Heart right ventricle (tissue), 16 donors: ENCODE measurements around the gene MT1M. TPM values are rescaled to one million over a fixed set of nuclear protein-coding genes. Genes with fewer than 3 reads are reported as not detected.
A peak's percentile ranks its signal among the peaks of the same experiment; 100 is the strongest.

Experiments
- ATAC-seq, 8 donors: fragments of 200-7000 bp; cut with Tn5 transposase; one replicate each; pipeline ENCODE4 v1.9.1; 2020; ENCODE audit warnings: mild to moderate bottlenecking in 8 of 8, moderate library complexity in 8 of 8, moderate number of reproducible peaks in 1 of 8
- DNase-seq, 2 donors: peaks; one replicate each; pipeline ENCODE4 v3.0.0-alpha.2; 2020
- H3K27ac ChIP-seq, 10 donors: fragments of 200-600 bp; sonication (generic) in 2 of 10; one replicate each; pipeline versions ENCODE4 v1.5.0 to v1.8.0; 2020 to 2022; ENCODE audit warnings: mild to moderate bottlenecking in 3 of 10
- H3K27me3 ChIP-seq, 7 donors: fragments of 200-600 bp; one replicate each; pipeline ENCODE4 v1.8.0; 2021 to 2022; ENCODE audit warnings: mild to moderate bottlenecking in 2 of 7
- H3K36me3 ChIP-seq, 9 donors: fragments of 200-600 bp; sonication (generic) in 1 of 9; one replicate each; pipeline versions ENCODE4 v1.5.0 to v1.8.0; 2020 to 2022; ENCODE audit warnings: mild to moderate bottlenecking in 2 of 9
- H3K4me1 ChIP-seq, 9 donors: fragments of 200-600 bp; sonication (generic) in 1 of 9; one replicate each; pipeline versions ENCODE4 v1.5.0 to v1.8.0; 2020 to 2022; ENCODE audit warnings: mild to moderate bottlenecking in 4 of 9
- H3K4me3 ChIP-seq, 10 donors: fragments of 200-600 bp; sonication (generic) in 2 of 10; one replicate each; pipeline versions ENCODE4 v1.5.0 to v1.8.0; 2020 to 2022; ENCODE audit warnings: mild to moderate bottlenecking in 7 of 10, moderate library complexity in 2 of 10
- H3K9me3 ChIP-seq, 11 donors: fragments of 200-600 bp in 10 of 11; sonication (generic) in 2 of 11; one replicate each; pipeline versions ENCODE4 v1.5.0 to v1.8.0; 2013 to 2022; ENCODE audit warnings: mild to moderate bottlenecking in 2 of 11, control low read depth in 1 of 11, moderate library complexity in 1 of 11
- CTCF ChIP-seq, 9 donors: fragments of 200-600 bp; sonication (generic) in 2 of 9; IDR thresholded peaks; one replicate each; pipeline versions ENCODE4 v1.5.0 to v1.8.0; 2021 to 2022; ENCODE audit warnings: antibody characterized with exemption in 9 of 9, mild to moderate bottlenecking in 5 of 9, moderate library complexity in 1 of 9
- WGBS, 2 donors: extraction: QIAGEN DNeasy Blood & Tissue Kit; methylation state at CpG; one replicate each; pipeline ENCODE4 v1.1.7; 2013; ENCODE audit warnings: inconsistent platforms in 1 of 2; 5-methylcytosine and 5-hydroxymethylcytosine counted together
- intact Hi-C, 10 donors: fragments of 100-400 bp; cut with DNase I; formaldehyde crosslinking; loops; one replicate each; pipeline versions ENCODE4 v1.11.1 to v1.14.2; 2022
- polyA plus RNA-seq, 2 donors: library from polyadenylated mRNA; stranded (reverse); fragments of 200-250 nt; gene quantifications; one replicate each; pipeline ENCODE4 v1.2.3, GENCODE V29; 2013
- total RNA-seq, 10 donors: library from RNA; stranded (reverse); fragmentation: NEBNext Ultra II Directional in 3 of 10; extraction: Animal tissue kit (Norgen Biotek cat#: 25700) in 3 of 10; gene quantifications; one replicate each; pipeline versions ENCODE4 v1.2.1 to v1.2.4, GENCODE V29; 2021 to 2023
- donor health status: Arrhythmogenic right ventricular cardiomyopathy.
- donor health status: ischemic (EF 13 %, LVEDD 7.1; RV severe dilation, severe dysfunction).
- donor health status: healthy with polysubstance abuse.
- donor health status: DM: no; HTN: yes; CAD: no.
- donor health status: DM: no; HTN: no; CAD: no.
- donor health status: ischemic (EF 25% LVEDD 6.9; RV normal size, moderate dysfunction).
- donor health status: ischemic (EF 25% LVEDD 5.7; RV mildly dilated, moderate dysfunction).
- donor health status: healthy.
- donor health status: DM: yes; HTN: yes; CAD: no.
- donor health status: Ischemic cardiomyopathy.
- donor health status: ischemic (EF 35%, LVEDD 5.7; RV mildly dilated, moderate dysfunction).
- donor health status: nonischemic (EF 11% LVEDD 7.7; RV severe dilation, severe dysfunction).
- donor health status: DM: yes; HTN: yes; CAD: no.
- donor health status: PGD.
- donor health status: ischemic (EF 29% LVEDD 5.4; RV normal size, mild dysfunction).
- donor health status: nonischemic (EF 23%, LVEDD 6.1; RV moderate dilation, normal function).

The MT1M gene
- total and polyA plus RNA-seq, 12 donors: 0.75 to 25.4 (median 2.9) TPM

- no peak for TF ChIP-seq CTCF (IDR thresholded peaks at IDR 0.05)
- H3K4me3 ChIP-seq: peak overlapping the region in 5 of 10 donors; percentile 5 to 30 (median 14)
Observed at GRCh38 chr16:56635441-56635967, 3.0 kb downstream of the MT1M start.

GRCh38 chr16:56636616-56637413 is 4.4 kb downstream of the MT1M start:
- 49 to 64% methylated on average over 9 of the region's 9 CpGs for WGBS, 2 donors
- Histone ChIP-seq H3K9me3 (no peaks in the 10 kb centered on the region), H3K36me3 (no peaks in the 10 kb centered on the region), H3K27ac (no peak overlapping the region), H3K4me3 (no peak overlapping the region), H3K4me1 (peaks cover 0 to 32% (median 29%) of the 10 kb centered on the region in 9 donors), H3K27me3 (peaks cover 3 to 100% (median 31%) of the 10 kb centered on the region in 7 donors)
- intact Hi-C loops: no loop called here
- TF ChIP-seq CTCF (IDR thresholded peaks at IDR 0.05): no peak
- ATAC-seq (no peak), DNase-seq (no peak)

More at GRCh38 chr16:56635441-56635967, 3.0 kb downstream of the MT1M start:
- H3K4me1 ChIP-seq: peaks cover 0 to 36% (median 29%) of the 10 kb centered on the region in 9 donors
- H3K27ac ChIP-seq: no peak overlapping the region
- DNase-seq: no peak
- intact Hi-C loops: no loop called here
- peaks cover 3 to 98% (median 31%) of the 10 kb centered on the region in 7 donors for H3K27me3 ChIP-seq
- ATAC-seq: no peak
- WGBS, 2 donors: 10 to 22% methylated on average over 32 to 40 of the region's 40 CpGs
- no peaks in the 10 kb centered on the region for H3K9me3 ChIP-seq
- H3K36me3 ChIP-seq: no peaks in the 10 kb centered on the region

GRCh38 chr16:56637814-56638750 is 5.6 kb downstream of the MT1M start, which contains the start of gene MT1A:
TSS of gene MT1A (plus strand) at chr16:56638666. CDS start at chr16:56638739, 73 bp downstream.
- Histone ChIP-seq H3K9me3 (no peaks in the 10 kb centered on the region), H3K4me3 (peak within 1 kb of the TSS; percentile 36 to 64 (median 58)), H3K4me1 (peaks cover 0 to 34% (median 21%) of the 10 kb centered on the region in 9 donors), H3K27me3 (peaks cover 3 to 96% (median 35%) of the 10 kb centered on the region in 7 donors), H3K36me3 (no peaks in the 10 kb centered on the region), H3K27ac (peak within 1 kb of the TSS in 9 of 10 donors; percentile 17 to 79 (median 67))
- 5 to 6% methylated on average over 68 of the region's 68 CpGs for WGBS, 2 donors
- ATAC-seq: peak; percentile 90 to 94 (median 93)
- TF ChIP-seq CTCF (IDR thresholded peaks at IDR 0.05): no peak
- intact Hi-C loops: no loop called here
- DNase-seq: peak; percentile 78 to 88

GRCh38 chr16:56639045-56639444 is 6.6 kb downstream of the MT1M start:
- intact Hi-C loops: no loop called here

More at GRCh38 chr16:56639045-56639444, 6.6 kb downstream of the MT1M start:
- H3K9me3 ChIP-seq: no peaks in the 10 kb centered on the region
- 66 to 68% methylated on average over 1 of the region's 1 CpG for WGBS, 2 donors
- peaks cover 3 to 96% (median 44%) of the 10 kb centered on the region in 7 donors for H3K27me3 ChIP-seq
- ATAC-seq (no peak), DNase-seq (no peak)
- H3K4me3 ChIP-seq: peak overlapping the region in 1 of 10 donors; percentile 53
- no peaks in the 10 kb centered on the region for H3K36me3 ChIP-seq
- H3K4me1 ChIP-seq: peaks cover 0 to 44% (median 27%) of the 10 kb centered on the region in 9 donors
- H3K27ac ChIP-seq: peak overlapping the region in 1 of 10 donors; percentile 78
- no peak for TF ChIP-seq CTCF (IDR thresholded peaks at IDR 0.05)
